Liver (tissue), 9 donors: ENCODE data around the gene LCN10. TPM values are rescaled to one million over a fixed set of nuclear protein-coding genes. Genes with fewer than 3 reads are reported as not detected.

Experiments
- DNase-seq: peaks from one replicate; pipeline ENCODE4 v3.0.0-alpha.2; 2017; ENCODE audit warnings: low spot score
- H3K27ac ChIP-seq, 2 donors: one replicate each; pipeline ENCODE4 v1.7.0; 2013; ENCODE audit warnings: inconsistent platforms in 2 of 2, low read length in 2 of 2, control low read depth in 1 of 2, low read depth in 1 of 2, mild to moderate bottlenecking in 1 of 2
- H3K27me3 ChIP-seq, 4 donors: one replicate each; pipeline versions ENCODE4 v1.6.1 to v1.7.0; 2013; ENCODE audit warnings: low read length in 3 of 4, inconsistent platforms in 1 of 4, mild to moderate bottlenecking in 1 of 4, moderate library complexity in 1 of 4; ENCODE audit not compliant: control insufficient read depth in 4 of 4, insufficient read depth in 4 of 4
- H3K36me3 ChIP-seq, 4 donors: one replicate each; pipeline versions ENCODE4 v1.6.1 to v1.7.0; 2013; ENCODE audit warnings: low read length in 3 of 4, mild to moderate bottlenecking in 3 of 4, low read depth in 1 of 4, moderate library complexity in 1 of 4; ENCODE audit not compliant: control insufficient read depth in 4 of 4, insufficient read depth in 3 of 4
- H3K4me1 ChIP-seq, 4 donors: one replicate each; pipeline versions ENCODE4 v1.6.1 to v1.7.0; 2013; ENCODE audit warnings: low read length in 3 of 4, mild to moderate bottlenecking in 3 of 4, moderate library complexity in 1 of 4; ENCODE audit not compliant: control insufficient read depth in 4 of 4, insufficient read depth in 4 of 4
- H3K4me3 ChIP-seq, 3 donors: one replicate each; pipeline versions ENCODE4 v1.6.1 to v1.7.0; 2013; ENCODE audit warnings: low read length in 3 of 3, control low read depth in 1 of 3, low read depth in 1 of 3, mild to moderate bottlenecking in 1 of 3
- H3K9ac ChIP-seq, 2 donors: one replicate each; pipeline ENCODE4 v1.7.0; 2013; ENCODE audit warnings: low read length in 2 of 2, mild to moderate bottlenecking in 2 of 2, moderate library complexity in 2 of 2, control low read depth in 1 of 2, low read depth in 1 of 2
- H3K9me3 ChIP-seq, 4 donors: one replicate each; pipeline versions ENCODE4 v1.6.1 to v1.7.0; 2013; ENCODE audit warnings: low read length in 3 of 4; ENCODE audit not compliant: control insufficient read depth in 4 of 4
- ATF3 ChIP-seq: IDR thresholded peaks from 2 replicates; pipeline ENCODE4 v1.6.1; 2016; ENCODE audit warnings: antibody characterized with exemption
- CTCF ChIP-seq: fragments of 150-350 bp; IDR thresholded peaks from 2 replicates; pipeline ENCODE4 v1.5.1; 2017; ENCODE audit warnings: improper control_type of control experiment, low read depth, low read length; ENCODE audit not compliant: missing input control
- EGR1 ChIP-seq, 2 donors: IDR thresholded peaks; 2 replicates each; pipeline ENCODE4 v1.6.1; 2016 to 2018; ENCODE audit warnings: antibody characterized with exemption in 2 of 2, low read depth in 2 of 2
- FOXA1 ChIP-seq: IDR thresholded peaks from 2 replicates; pipeline ENCODE4 v1.6.1; 2016; ENCODE audit warnings: antibody characterized with exemption
- FOXA2 ChIP-seq: IDR thresholded peaks from 2 replicates; pipeline ENCODE4 v1.6.1; 2016; ENCODE audit warnings: antibody characterized with exemption
- GABPA ChIP-seq, 2 donors: IDR thresholded peaks in 1 of 2; conservative IDR thresholded peaks in 1 of 2; 2 replicates each; pipeline ENCODE4 v1.6.1; 2016; ENCODE audit warnings: antibody characterized with exemption in 2 of 2, mild to moderate bottlenecking in 1 of 2, moderate library complexity in 1 of 2
- HNF4A ChIP-seq, 2 donors: conservative IDR thresholded peaks; 2 replicates each; pipeline ENCODE4 v1.6.1; 2016; ENCODE audit warnings: antibody characterized with exemption in 2 of 2, mild to moderate bottlenecking in 2 of 2
- HNF4G ChIP-seq: IDR thresholded peaks from 2 replicates; pipeline ENCODE4 v1.6.1; 2016; ENCODE audit warnings: antibody characterized with exemption
- JUND ChIP-seq, 2 donors: IDR thresholded peaks; 2 replicates each; pipeline ENCODE4 v1.6.1; 2016; ENCODE audit warnings: antibody characterized with exemption in 2 of 2
- MAX ChIP-seq: IDR thresholded peaks from 2 replicates; pipeline ENCODE4 v1.6.1; 2016; ENCODE audit warnings: antibody characterized with exemption
- NR2F2 ChIP-seq: IDR thresholded peaks from 2 replicates; pipeline ENCODE4 v1.6.1; 2016; ENCODE audit warnings: antibody characterized with exemption
- RAD21 ChIP-seq, 2 donors: IDR thresholded peaks; 2 replicates each; pipeline ENCODE4 v1.6.1; 2016; ENCODE audit warnings: antibody characterized with exemption in 2 of 2, mild to moderate bottlenecking in 2 of 2
- REST ChIP-seq: IDR thresholded peaks from 2 replicates; pipeline ENCODE4 v1.6.1; 2016; ENCODE audit warnings: antibody characterized with exemption, mild to moderate bottlenecking
- RXRA ChIP-seq, 2 donors: IDR thresholded peaks; 2 replicates each; pipeline ENCODE4 v1.6.1; 2017 to 2018; ENCODE audit warnings: antibody characterized with exemption in 2 of 2, mild to moderate bottlenecking in 1 of 2
- SP1 ChIP-seq: IDR thresholded peaks from 2 replicates; pipeline ENCODE4 v1.6.1; 2018; ENCODE audit warnings: antibody characterized with exemption, mild to moderate bottlenecking
- TAF1 ChIP-seq: conservative IDR thresholded peaks from 2 replicates; pipeline ENCODE4 v1.6.1; 2016; ENCODE audit warnings: antibody characterized with exemption, mild to moderate bottlenecking
- YY1 ChIP-seq: IDR thresholded peaks from 2 replicates; pipeline ENCODE4 v1.6.1; 2016; ENCODE audit warnings: antibody characterized with exemption, mild to moderate bottlenecking
- ZBTB33 ChIP-seq: IDR thresholded peaks from 2 replicates; pipeline ENCODE4 v1.6.1; 2016; ENCODE audit warnings: antibody characterized with exemption
- WGBS: extraction: QIAGEN DNeasy Blood & Tissue Kit; methylation state at CpG from one replicate; pipeline ENCODE4 v1.1.7; 2013; 5-methylcytosine and 5-hydroxymethylcytosine counted together
- polyA plus RNA-seq, 2 donors: library from polyadenylated mRNA; stranded (reverse) in 1 of 2; unstranded in 1 of 2; fragments of 200-250 nt in 1 of 2; fragments of >200 nt in 1 of 2; fragmentation: Nextera tagmentation in 1 of 2; extraction: Ambion mirVana in 1 of 2; gene quantifications; one replicate each; pipeline versions ENCODE4 v1.2.1 to v1.2.3, GENCODE V29; 2013 to 2015
- total RNA-seq, 2 donors: library from RNA; depleted of rRNA; stranded (reverse); fragments of >200 nt; gene quantifications; one replicate each; pipeline ENCODE4 v1.2.3, GENCODE V29; 2014
- donor health status: healthy.
- donor health status: healthy.
- donor health status: healthy.
- donor health status: healthy.
- donor health status: healthy.

LCN10 gene
- total and polyA plus RNA-seq, 4 donors: 0.08 to 0.14 (median 0.11) TPM

- Histone ChIP-seq H3K27me3 (no peaks in the 10 kb centered on the region), H3K9ac (no peak overlapping the region), H3K4me3 (no peak overlapping the region), H3K36me3 (no peaks in the 10 kb centered on the region), H3K9me3 (peaks cover 0 to 10% (median 1%) of the 10 kb centered on the region in 4 donors), H3K27ac (no peak overlapping the region), H3K4me1 (no peaks in the 10 kb centered on the region)
- DNase-seq: no peak
- WGBS: 87% methylated on average over 21 of the region's 21 CpGs
- TF ChIP-seq CTCF (no peak), RAD21 (IDR thresholded peaks at IDR 0.05) (no peak), HNF4A (conservative IDR thresholded peaks at IDR 0.05) (no peak), GABPA (IDR thresholded peaks at IDR 0.05 in 1 of 2, conservative IDR thresholded peaks at IDR 0.05 in 1 of 2) (no peak), EGR1 (IDR thresholded peaks at IDR 0.05; ENCODE audit: low read depth in 2 of 2) (no peak), ZBTB33 (no peak), ATF3 (no peak), TAF1 (no peak), FOXA2 (no peak), SP1 (no peak), YY1 (no peak), REST (no peak), NR2F2 (no peak), JUND (IDR thresholded peaks at IDR 0.05) (no peak), HNF4G (no peak), RXRA (IDR thresholded peaks at IDR 0.05) (no peak), MAX (no peak), FOXA1 (no peak)
These were observed 6.2 kb upstream of the LCN10 start for GRCh38 chr9:136748666-136749611.
